Occipital lobe (tissue), 3 donors: ENCODE results near the gene CCDC74B. TPM values are rescaled to one million over a fixed set of nuclear protein-coding genes. Genes with fewer than 3 reads are reported as not detected.
"Not testable (repeated sequence)": the region's sequence is repeated elsewhere in the genome, so short reads cannot be mapped to it uniquely, and the experiment has no call there.

ENCODE experiments used
- DNase-seq: peaks from one replicate; lab custom pipeline; 2025; lab: John Stamatoyannopoulos, UW
- small RNA-seq: library from RNA; depleted of rRNA; stranded (forward); fragments of <200 nt; gene quantifications from one replicate; pipeline ENCODE3, GENCODE V24; 2014
- total RNA-seq: library from RNA; depleted of rRNA; stranded (reverse); fragments of >200 nt; gene quantifications from one replicate; pipeline ENCODE4 v1.2.3, GENCODE V29; 2014

Gene CCDC74B
- total RNA-seq, 1 donor from 2014 or later: 3.6 TPM

DNA sequence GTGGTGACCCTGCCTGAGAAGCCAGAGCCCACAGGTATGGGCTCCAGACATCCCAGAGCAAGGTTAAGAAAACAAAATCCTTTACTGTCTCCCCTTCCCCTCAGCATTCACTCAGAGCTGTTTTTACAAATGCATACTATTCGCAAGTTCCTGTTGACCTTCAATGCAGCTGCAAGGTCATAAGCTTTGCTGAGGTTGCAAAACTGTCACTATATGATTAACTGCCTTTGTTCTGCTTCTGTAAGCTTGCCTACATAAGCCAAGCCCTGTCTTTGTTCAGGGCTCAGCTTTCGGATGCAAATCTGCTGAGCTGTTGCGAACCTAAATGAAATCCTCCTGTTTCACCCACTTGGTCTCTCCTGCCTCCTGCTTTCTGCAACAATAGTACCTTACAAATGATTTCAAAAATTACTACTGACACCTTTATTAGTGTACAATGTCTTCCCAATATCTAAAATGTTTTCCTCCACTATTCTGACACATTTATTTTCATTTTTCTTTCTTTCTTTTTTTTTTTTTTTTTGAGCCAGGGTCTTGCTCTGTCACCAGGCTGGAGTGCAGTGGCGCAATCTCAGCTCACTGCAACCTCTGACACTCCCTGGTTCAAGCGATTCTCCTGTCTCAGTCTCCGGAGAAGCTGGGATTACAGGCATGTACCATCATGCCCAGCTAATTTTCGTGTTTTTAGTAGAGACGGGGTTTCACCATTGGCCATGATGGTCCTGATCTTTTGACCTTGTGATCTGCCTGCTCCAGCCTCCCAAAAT is 42.1 kb downstream of the CCDC74B start:
- DNase-seq: not testable (repeated sequence)

Small RNA genes within 50 kb of the gene (small RNA-seq; reads per million reads assigned to genes)
- gene RNU6-1049P: not detected

Other genes with a start within 250 kb of the CCDC74B start
- 0.78 TPM for gene RAB6C, start 165.4 kb downstream of the CCDC74B start, total RNA-seq
- not detected for gene POTEF, start 15.9 kb downstream of the CCDC74B start, total RNA-seq
- 8.4 TPM for gene SMPD4, start 36.5 kb upstream of the CCDC74B start, total RNA-seq
- gene MZT2B, start 37.1 kb upstream of the CCDC74B start, total RNA-seq: 73.9 TPM
- gene TUBA3E, start 53.3 kb upstream of the CCDC74B start, total RNA-seq: not detected
- gene IMP4, start 197.8 kb upstream of the CCDC74B start, total RNA-seq: 36.7 TPM
- gene PTPN18, start 210.9 kb upstream of the CCDC74B start, total RNA-seq: 16.7 TPM